A673 (cell line): Measurements from ENCODE around the gene RNF208.

Experiments
- EZH2 ChIP-seq: fragments of 200-600 bp; sonication (generic); IDR thresholded peaks from 2 replicates; pipeline ENCODE4 v1.6.1; 2017; ENCODE audit warnings: borderline replicate concordance, low read depth, mild to moderate bottlenecking, mixed read lengths, antibody characterized with exemption, low read length; ENCODE audit not compliant: poor library complexity, severe bottlenecking
- TF ChIP-seq, protein P1 (sequence below): fragments of 300-800, 200-600 bp; sonication (generic); conservative IDR thresholded peaks from 2 replicates; pipeline ENCODE4 v1.5.1; 2017; ENCODE audit warnings: low read depth, mild to moderate bottlenecking, antibody characterized with exemption, low read length, moderate library complexity, mixed read lengths

- TF ChIP-seq, protein P1, sequence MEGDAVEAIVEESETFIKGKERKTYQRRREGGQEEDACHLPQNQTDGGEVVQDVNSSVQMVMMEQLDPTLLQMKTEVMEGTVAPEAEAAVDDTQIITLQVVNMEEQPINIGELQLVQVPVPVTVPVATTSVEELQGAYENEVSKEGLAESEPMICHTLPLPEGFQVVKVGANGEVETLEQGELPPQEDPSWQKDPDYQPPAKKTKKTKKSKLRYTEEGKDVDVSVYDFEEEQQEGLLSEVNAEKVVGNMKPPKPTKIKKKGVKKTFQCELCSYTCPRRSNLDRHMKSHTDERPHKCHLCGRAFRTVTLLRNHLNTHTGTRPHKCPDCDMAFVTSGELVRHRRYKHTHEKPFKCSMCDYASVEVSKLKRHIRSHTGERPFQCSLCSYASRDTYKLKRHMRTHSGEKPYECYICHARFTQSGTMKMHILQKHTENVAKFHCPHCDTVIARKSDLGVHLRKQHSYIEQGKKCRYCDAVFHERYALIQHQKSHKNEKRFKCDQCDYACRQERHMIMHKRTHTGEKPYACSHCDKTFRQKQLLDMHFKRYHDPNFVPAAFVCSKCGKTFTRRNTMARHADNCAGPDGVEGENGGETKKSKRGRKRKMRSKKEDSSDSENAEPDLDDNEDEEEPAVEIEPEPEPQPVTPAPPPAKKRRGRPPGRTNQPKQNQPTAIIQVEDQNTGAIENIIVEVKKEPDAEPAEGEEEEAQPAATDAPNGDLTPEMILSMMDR: no peak
- no peak for TF ChIP-seq EZH2
These were observed 34.0 kb downstream of the RNF208 start for GRCh38 chr9:137188086-137188489.
